HG02623 (cell line): Measurements from ENCODE around the gene PRPF6.
"Not testable (repeated sequence)": the region's sequence is repeated elsewhere in the genome, so short reads cannot be mapped to it uniquely, and the experiment has no call there.

Experiments used
- ATAC-seq: cut with Tn5 transposase; IDR thresholded peaks from one replicate; pipeline ENCODE4 v1.9.1; 2021; ENCODE audit warnings: moderate library complexity; ENCODE audit not compliant: unreplicated experiment

PRPF6 gene

GRCh38 chr20:63959699-63960075, 21.2 kb upstream of the PRPF6 start:
- no peak for ATAC-seq

DNA sequence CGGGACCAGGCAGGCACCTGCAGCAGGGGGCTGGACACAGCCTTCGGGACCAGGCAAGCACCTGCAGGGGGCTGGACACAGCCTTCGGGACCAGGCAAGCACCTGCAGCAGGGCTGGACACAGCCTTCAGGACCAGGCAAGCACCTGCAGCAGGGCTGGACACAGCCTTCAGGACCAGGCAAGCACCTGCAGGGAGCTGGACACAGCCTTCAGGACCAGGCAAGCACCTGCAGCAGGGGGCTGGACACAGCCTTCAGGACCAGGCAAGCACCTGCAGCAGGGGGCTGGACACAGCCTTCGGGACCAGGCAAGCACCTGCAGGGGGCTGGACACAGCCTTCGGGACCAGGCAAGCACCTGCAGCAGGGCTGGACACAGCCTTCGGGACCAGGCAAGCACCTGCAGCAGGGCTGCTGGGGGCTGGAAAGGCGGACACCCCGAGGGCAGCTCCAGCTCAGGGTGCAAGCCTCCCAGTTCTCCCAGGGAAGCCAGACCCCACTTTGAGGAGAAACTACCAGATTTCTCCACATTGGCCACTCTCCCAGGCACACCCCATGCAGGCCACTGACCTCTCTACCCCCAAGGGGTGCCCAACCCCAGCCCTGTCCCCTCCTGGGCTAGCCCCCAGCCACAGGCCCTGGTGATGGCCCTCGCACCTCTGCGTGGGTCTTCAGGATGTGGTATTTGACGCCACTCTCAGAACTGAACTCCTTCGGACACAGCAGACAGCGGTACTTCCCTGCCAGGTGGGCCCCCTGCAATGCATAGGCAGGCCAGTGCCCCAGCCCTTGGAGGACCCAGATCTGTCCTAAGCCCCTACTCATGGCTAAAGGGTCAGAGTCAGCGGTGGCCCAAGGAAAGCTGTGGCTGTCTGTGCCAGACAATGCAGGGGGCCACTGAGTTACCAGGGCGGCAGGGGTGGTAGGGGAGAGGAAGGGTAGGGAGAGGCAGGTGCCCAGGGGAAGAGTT, 20.0 kb upstream of the PRPF6 start:
- ATAC-seq: not testable (repeated sequence)

DNA sequence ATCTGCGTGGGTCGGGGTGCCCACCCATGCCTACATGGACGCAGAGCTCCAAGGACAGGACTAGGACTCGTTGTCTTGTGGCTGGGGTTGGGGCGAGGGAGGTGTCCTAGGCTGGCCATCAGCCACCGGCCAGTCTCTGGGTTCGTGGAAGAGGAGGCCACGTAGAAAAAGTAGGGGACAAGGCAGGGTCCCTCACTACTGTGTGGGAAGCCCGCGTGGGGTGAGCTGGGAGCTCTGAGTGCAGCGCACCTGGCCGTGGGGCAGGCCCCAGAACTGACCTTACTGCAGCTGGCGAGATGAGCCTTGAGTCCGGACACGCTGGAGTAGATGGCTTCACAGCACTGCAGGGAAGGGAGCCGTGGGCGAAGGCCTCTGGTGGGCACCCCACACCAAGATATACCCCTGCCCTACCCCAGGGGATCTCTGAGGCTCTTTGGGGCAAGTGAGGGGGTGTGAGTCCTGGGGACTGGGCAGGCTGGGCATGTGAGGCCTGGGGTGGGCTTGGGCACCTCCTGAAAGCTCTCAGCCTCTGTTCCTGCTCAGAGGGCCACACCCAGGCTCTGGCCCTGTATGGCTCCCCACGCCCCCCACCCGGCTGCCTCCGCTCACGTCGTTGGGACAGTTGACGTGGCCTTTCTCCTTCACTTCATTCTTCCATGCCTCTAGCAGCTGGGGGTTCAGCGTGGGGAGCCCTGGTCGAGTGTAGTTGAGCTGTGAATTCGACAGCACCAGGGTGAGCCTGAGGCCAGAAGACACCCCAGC, 19.1 kb upstream of the PRPF6 start:
- ATAC-seq: no peak

DNA sequence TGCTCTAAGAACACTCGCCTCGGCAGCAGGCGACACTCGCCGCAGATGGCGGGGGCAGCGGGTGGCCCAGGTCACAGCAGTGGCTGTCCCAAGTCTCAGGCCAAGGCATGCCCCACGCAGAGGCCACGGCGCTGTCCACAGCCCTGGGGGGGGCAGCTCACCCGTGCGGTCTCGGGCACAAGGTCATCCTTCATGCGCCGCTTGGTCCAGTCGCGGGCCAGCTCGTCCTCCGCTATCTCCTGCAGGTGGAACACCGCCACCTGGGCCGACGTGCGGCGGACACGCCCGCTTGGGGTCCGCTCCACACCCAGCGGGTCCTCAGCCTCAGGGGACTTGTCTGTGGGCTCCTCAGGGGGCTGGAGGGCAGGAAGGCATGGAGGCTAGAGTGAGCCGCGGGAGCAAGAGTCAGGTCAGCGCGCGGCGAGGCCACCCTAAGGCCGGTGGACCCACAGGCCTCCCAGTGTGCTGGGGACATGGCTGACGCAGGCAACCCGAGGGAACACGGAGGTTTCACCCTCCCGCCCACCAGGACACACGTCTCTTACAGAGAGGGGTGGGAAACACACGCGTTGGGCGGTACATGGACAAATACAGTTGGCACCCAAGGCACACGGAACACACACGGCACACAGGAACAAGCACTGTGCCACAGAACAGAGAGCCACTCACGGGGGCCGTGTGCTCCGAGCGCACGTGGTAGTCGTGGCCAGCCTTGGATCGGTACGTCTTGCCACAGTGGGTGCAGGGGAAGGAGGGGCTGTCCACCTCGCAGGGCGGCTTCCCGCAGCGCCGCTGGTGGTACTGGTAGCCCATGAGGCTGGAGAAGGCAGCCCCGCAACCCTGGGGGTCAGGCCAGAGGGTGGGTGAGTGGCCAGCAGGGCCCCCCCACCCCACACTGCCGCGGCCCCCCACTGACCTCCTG, 18.2 kb upstream of the PRPF6 start:
- ATAC-seq: no peak

DNA sequence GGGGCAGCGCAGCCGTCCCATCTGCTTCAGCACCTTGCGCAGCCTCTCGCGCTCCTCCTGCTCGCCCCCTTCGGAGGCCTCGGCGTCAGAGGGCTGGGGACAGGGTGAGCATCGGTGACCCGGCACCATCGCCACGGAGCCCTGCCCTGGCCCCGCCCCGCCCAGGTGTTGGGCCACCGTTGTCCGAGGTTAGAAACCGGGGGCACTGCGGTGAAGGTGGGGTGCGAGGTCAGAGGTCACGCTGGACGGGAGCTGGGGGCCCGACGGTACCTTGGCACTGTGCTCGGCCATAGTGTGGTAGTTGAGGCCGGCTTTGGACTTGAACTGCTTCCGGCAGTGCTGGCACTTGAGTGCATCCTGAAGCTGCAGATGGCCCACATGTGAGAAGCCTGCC, 17.6 kb upstream of the PRPF6 start:
- no peak for ATAC-seq

DNA sequence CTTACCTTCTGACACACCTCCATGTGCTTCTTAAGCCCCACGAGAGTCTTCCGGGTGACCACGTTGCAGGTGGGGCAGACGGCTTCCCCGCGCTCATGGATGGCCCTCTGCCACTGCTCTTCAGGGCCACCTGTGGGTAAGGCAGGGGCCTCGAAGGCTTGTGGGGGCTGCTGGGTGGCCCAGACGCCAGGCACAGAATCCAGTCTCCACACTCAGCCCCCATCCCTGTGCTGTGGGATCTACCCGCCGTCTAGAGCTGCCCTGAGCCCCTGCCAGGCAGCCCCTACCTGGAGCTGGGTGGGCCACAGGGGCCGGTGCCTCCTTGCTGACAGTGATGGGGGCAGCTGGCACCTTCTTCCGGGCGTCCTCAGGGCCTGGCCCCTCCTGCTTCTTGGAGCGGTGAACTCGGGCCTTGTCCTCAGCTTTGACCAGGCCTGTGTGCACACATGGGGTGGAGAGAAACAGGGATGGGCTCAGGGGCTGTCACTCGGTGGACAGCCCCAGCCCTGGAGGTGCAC, 17.1 kb upstream of the PRPF6 start:
- no peak for ATAC-seq

- ATAC-seq: no peak
Observed at GRCh38 chr20:63964412-63964811, 16.5 kb upstream of the PRPF6 start.

GRCh38 chr20:63966172-63966943, 14.6 kb upstream of the PRPF6 start:
- ATAC-seq: no peak

GRCh38 chr20:63966944-63967322, 14.0 kb upstream of the PRPF6 start:
- ATAC-seq: no peak

- ATAC-seq: no peak
Observed at GRCh38 chr20:63967330-63968135, 13.4 kb upstream of the PRPF6 start.

GRCh38 chr20:63968136-63968927, 12.6 kb upstream of the PRPF6 start:
- ATAC-seq: no peak

DNA sequence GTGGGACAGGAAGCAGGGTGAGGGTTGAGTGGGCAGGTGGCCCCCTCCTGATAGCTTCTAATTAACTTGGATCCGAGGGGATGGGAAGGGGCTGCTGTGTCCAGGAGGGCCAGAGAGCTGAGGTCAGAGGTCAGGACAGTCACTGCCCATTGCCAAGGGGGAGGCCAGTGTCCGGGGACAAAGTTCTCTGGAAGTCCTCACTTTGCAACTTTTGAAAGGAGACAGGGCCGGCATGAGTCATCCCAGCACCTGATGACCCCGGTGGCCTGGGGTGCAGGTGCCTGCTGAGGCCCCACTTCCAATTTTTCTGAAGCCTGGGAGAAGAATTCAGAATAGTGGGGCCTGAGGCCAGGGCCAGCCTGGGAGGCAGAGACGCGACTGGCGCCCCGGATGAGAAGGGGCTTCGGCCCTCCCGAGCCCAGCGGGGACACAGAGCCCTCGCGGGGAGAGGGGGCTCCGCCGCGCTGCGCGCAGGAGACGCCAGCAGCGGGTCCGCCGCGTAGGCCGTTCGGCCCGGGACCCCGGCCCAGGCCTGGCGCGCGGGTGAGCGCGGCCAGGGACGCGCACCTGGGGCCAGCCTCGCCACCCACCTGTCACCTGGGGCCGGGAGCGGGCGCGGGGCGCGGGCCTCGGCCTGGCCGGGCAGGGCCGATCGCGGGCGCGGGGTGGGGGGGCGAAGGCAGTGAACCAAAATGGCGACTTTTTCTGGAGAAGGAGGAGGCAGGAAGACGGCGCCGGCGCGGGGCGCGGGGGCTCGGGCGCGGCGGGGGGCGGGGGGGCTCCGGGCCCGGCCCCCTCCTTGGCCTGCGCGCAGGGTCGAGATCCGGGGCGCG, 11.8 kb upstream of the PRPF6 start:
- ATAC-seq: no peak

DNA sequence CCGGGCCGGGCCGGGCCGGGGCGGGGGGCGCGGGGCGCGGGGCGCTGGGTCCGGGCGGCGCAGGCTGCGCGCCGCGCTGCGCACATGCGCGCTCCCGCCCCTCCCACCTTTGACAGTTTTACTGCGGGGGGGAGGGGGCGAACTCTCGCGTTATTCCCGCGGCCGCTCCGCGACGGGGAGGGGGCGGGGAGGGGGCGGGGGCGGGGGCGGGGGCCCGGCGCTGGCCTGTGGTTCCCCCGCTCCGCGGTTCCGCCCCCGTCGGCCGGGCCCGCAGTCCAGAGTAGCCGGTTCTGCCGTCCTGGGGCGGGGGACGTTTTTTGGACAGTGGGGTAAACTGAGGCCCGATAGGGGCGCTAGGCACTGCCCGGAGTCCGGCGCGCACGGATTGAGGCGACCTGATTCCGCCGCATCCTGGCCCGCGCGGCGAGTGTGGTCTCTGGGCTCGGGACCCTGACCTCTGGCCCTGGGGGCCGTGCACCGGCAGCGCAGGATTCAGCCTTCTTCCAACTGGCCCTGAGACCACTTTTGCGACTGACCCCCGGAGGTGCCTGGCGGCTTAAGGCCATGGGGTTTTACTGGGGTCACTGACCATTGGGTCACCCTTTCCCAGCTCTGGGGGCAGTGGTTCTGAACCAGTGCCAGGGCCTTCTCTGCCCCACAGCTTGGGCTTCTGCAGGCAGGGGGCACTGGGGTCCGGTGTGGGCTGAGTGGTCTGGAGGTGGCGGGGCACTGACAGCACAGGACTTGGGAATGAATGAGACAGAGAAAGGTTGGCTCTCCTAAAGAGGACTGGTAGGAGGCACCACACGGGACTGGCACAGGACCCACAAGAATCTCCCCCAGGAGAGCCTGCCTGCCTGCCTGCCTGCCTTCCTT, 10.9 kb upstream of the PRPF6 start, which contains the start of gene ZNF512B:
TSS of gene ZNF512B (minus strand) at position 93 of the 876 bp plus-strand sequence. CDS start 1,980 bp downstream, outside the sequence.
- ATAC-seq: no peak

- ATAC-seq: no peak
Observed at GRCh38 chr20:63970714-63971431, 10.1 kb upstream of the PRPF6 start.

- not testable (repeated sequence) for ATAC-seq
Observed at GRCh38 chr20:63971960-63972311, 9.0 kb upstream of the PRPF6 start.
